ENCODE measurements around the gene LGALS3BP.
"Not testable (repeated sequence)": the region's sequence is repeated elsewhere in the genome, so short reads cannot be mapped to it uniquely, and the experiment has no call there.

The LGALS3BP gene

GRCh38 chr17:78945455-78945854 is 34.3 kb downstream of the LGALS3BP start:
- not testable (repeated sequence) for DNase-seq (ENCODE audit: low read depth in 2 of 2, low spot score in 1 of 2)

- no peak for DNase-seq (ENCODE audit: low read depth in 2 of 2, low spot score in 1 of 2)
Measured at GRCh38 chr17:78944956-78945355, 34.8 kb downstream of the LGALS3BP start.

GRCh38 chr17:78944026-78944425 is 35.7 kb downstream of the LGALS3BP start:
- no peak for DNase-seq (ENCODE audit: low read depth in 2 of 2, low spot score in 1 of 2)

- DNase-seq (ENCODE audit: low read depth in 2 of 2, low spot score in 1 of 2): no peak
Measured at GRCh38 chr17:78940708-78941107, 39.0 kb downstream of the LGALS3BP start.

GRCh38 chr17:78940258-78940657 is 39.5 kb downstream of the LGALS3BP start:
- no peak for DNase-seq (ENCODE audit: low read depth in 2 of 2, low spot score in 1 of 2)

- DNase-seq (ENCODE audit: low read depth in 2 of 2, low spot score in 1 of 2): no peak
Measured at GRCh38 chr17:78939615-78940014, 40.1 kb downstream of the LGALS3BP start.

- DNase-seq (ENCODE audit: low read depth in 2 of 2, low spot score in 1 of 2): no peak
Measured at GRCh38 chr17:78937561-78937960, 42.2 kb downstream of the LGALS3BP start.

GRCh38 chr17:78935419-78936323 is 44.1 kb downstream of the LGALS3BP start:
- no peak for DNase-seq (ENCODE audit: low read depth in 2 of 2, low spot score in 1 of 2)

- DNase-seq (ENCODE audit: low read depth in 2 of 2, low spot score in 1 of 2): no peak
Measured at GRCh38 chr17:78934681-78935418, 44.9 kb downstream of the LGALS3BP start.

GRCh38 chr17:78933959-78934568 is 45.7 kb downstream of the LGALS3BP start:
- DNase-seq (ENCODE audit: low read depth in 2 of 2, low spot score in 1 of 2): no peak

GRCh38 chr17:78933025-78933958 is 46.4 kb downstream of the LGALS3BP start:
- no peak for DNase-seq (ENCODE audit: low read depth in 2 of 2, low spot score in 1 of 2)

- DNase-seq (ENCODE audit: low read depth in 2 of 2, low spot score in 1 of 2): no peak
Measured at GRCh38 chr17:78929908-78930775, 49.6 kb downstream of the LGALS3BP start.

- DNase-seq (ENCODE audit: low read depth in 2 of 2, low spot score in 1 of 2): no peak
Measured at GRCh38 chr17:78925662-78926555, 53.8 kb downstream of the LGALS3BP start.

GRCh38 chr17:78925234-78925633 is 54.5 kb downstream of the LGALS3BP start, which contains the start of gene TIMP2:
TSS of gene TIMP2 (minus strand) at chr17:78925387. CDS start at chr17:78925088, 299 bp downstream.
- peak; percentile 12 to 34 for DNase-seq (ENCODE audit: low read depth in 2 of 2, low spot score in 1 of 2)

GRCh38 chr17:78924481-78925151 is 55.1 kb downstream of the LGALS3BP start:
- no peak for DNase-seq (ENCODE audit: low read depth in 2 of 2, low spot score in 1 of 2)

- peak; percentile 21 to 31 for DNase-seq (ENCODE audit: low read depth in 2 of 2, low spot score in 1 of 2)
Measured at GRCh38 chr17:78923660-78924453, 55.9 kb downstream of the LGALS3BP start.

GRCh38 chr17:78922816-78923498 is 56.8 kb downstream of the LGALS3BP start:
- no peak for DNase-seq (ENCODE audit: low read depth in 2 of 2, low spot score in 1 of 2)
